HG03457 (cell line): Measurements from ENCODE around the gene PTPRU.

Experiments
- ATAC-seq: cut with Tn5 transposase; IDR thresholded peaks from one replicate; pipeline ENCODE4 v1.9.1; 2021; ENCODE audit warnings: moderate number of reproducible peaks; ENCODE audit not compliant: unreplicated experiment

Gene PTPRU

GRCh38 chr1:29235955-29236711 is at the start of gene PTPRU:
PTPRU (plus strand) TSS chr1:29236522; CDS start chr1:29236645, 123 bp downstream.
- peak; percentile 52 for ATAC-seq

GRCh38 chr1:29186707-29187106 is 49.6 kb upstream of the PTPRU start:
- no peak for ATAC-seq

DNA sequence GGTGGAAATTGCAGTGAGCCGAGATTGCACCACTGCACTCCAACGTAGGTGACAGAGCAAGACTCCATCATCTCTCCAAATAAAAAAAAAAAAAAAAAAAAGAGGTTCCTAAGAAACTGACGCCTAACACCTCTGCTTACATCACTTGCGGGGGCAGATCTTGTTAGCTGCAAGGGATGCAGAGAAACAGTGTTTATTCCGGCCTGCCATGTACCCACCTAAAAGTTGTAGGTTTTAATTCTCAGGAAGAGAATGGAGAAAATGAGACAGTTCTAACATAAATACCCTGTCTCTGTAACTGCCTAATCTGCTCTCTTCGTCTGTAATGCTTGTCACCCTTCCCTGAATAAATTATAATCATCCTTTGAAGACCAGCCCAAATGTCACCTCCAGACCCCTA is 45.6 kb upstream of the PTPRU start:
- ATAC-seq: no peak

DNA sequence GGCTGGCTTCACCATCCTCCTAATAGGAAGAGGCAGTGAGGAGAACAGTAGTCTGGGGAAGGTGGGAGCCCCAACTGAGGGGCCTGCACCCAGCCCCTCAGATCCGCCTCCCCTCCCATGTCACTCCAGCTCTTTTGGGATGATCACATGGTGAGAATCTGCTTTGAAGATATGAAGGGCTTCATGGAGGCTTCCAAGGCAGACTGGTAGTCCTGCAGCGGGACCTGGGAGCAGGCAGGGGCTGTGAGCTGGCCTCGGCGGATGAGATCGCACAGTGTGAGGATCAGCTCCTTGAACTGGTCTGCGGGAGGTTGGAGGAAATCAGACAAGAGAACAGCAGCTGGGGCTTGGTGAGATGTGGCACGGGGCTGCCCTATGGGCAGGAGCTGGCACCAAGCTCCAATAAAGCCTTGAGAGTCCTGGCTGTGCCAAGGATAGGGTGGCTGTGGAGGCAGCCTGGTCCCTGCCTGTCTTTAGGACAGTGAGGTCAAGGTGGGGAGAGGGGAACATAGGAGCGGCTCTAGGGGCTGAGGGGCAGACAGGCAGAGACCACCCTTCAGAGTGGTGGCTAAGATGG is 42.4 kb upstream of the PTPRU start:
- no peak for ATAC-seq

DNA sequence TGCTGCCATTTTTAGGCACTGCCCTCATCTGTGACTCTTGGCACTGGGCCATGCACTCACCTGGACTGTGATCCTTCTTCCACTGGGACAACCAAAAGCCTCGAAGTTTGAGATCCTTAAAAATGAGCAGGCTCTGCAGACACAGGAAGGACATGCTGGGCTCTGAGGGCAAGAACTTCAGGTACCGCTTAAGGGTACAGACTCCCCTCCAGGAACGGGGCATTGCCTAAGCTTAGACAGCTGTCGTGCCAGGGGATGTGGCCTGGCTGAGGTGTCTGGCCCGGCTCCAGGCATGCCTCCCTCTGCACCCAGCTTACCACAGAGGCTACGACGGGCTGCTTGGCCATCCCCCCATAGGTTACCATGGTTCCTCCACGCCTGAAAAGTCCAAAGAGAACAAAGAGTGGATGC is 40.4 kb upstream of the PTPRU start:
- ATAC-seq: no peak

- ATAC-seq: no peak
Observed at GRCh38 chr1:29196863-29197589, 39.3 kb upstream of the PTPRU start.

DNA sequence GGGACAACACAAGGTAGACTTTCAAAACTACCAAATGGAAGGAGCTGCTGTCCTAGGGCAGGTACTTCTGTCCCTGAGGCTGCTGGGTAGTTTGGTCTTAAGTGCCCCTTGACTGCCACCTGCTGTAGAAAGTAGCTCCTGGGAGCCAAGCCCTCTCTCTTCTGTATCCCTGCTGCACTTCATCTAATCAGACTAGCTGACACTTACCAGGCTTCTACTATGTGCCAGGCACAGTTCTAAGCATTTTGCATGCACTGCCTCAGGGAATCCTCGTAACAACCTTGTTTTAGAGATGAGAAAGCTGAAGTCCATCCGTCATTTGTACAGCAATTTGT is 38.8 kb upstream of the PTPRU start:
- ATAC-seq: no peak

DNA sequence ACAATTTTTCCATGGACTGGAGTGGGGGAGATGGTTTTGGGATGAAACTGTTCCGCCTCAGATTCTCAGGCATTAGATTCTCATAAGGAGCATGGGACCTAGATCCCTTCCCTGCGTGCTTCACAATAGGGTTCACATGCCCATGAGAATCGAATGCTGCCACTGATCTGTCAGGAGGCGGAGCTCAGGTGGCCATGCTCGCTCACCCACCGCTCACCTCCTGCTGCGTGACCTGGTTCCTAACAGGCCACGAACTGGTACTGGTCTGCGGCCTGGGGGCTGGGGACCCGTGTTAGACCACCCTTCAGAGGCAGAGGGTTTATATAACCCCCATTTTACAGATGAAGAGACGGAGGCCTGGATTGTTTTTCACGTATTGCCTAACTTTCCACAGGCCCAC is 38.3 kb upstream of the PTPRU start:
- no peak for ATAC-seq

DNA sequence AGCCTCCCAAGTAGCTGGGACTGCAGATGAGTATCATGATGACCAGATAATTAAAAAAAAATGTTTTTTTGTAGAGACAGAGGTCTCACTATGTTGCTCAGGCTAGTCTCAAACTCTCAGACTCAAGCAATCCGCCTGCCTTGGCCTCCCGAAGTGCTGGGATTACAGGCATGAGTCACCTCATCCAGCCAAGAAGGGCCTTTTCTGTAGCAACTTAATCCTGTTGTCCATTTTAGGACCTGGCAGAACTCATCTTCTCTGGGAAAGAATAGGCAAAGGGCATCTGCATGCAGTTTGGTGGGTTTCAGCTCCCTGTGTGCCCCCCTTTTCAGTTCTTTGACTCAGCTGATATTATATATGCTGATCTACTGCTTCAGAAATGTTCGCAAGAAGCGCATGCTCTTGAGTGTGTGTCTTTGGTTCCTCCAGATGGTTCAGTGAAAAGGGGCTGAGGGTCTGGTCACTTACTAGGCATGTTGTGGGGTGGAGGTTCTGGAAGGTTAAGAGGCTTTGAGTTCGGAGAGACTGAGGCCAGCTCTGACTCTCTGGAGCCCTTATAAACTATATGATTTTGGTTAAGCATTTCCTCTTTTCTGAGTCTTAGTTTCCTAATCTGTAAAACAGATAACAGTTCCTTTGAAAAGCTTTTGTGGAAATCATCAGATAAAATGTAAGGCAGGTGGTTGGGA is 35.3 kb upstream of the PTPRU start:
- no peak for ATAC-seq

DNA sequence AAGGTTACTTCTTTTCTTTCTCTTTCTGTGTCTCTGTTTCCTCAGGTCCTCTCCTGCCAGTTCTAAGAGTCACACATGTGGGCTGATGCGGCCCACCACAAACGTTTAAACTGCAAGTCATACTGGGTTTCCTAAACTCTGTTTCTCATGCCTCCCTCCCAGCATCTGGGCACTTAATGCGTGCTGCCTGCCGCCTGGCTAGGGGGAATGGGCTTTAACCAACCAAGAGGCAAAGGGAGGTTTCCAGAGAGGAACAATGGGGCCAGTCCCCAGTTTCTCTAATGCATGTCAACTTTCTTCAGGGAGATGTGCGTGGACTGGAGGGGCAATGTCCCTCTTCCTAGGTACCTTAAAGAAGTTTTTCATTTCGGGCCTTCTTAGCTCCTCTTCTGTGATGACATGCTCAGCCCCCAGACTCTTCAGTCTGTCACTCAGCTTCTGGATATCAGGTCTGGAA is 34.7 kb upstream of the PTPRU start:
- no peak for ATAC-seq

- ATAC-seq: no peak
Observed at GRCh38 chr1:29202053-29202452, 34.3 kb upstream of the PTPRU start.

DNA sequence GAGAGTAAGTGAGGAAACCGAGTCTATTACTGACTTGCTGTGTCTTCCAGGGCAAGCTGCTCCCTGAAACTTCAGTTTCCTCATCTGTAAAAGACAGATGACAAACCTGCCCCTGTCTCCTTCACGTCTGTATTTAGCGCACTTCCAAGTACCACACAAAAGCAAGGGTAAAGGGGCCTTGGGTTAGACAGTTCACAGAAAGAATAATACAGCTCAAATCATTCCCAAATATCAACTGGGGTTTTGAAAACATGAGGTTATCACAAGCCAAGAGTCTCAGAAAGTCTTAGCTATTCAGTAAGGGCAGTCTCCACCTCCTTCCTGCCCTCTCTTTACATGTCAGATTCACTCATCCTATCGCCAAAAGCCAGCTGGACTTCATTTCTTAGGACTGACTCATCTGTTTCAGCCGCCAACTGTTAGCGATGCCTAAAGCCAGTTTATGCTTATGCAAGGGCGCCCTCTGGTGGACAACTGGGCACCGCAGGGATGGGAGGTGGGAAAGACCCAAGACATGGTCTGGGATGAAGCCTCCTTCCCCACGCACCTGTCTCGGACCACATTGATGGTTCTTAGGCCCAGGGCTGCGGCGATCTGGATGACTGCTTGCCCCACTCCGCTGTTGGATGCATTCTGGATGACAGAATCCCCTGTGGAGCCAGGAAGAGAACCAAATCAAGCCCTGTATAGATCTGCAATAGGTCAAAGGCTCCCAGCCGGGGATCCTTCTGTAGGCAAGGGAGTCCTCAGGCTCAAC is 33.6 kb upstream of the PTPRU start:
- no peak for ATAC-seq

- ATAC-seq: no peak
Observed at GRCh38 chr1:29208442-29208841, 27.9 kb upstream of the PTPRU start.

- no peak for ATAC-seq
Observed at GRCh38 chr1:29209173-29209572, 27.1 kb upstream of the PTPRU start.

- no peak for ATAC-seq
Observed at GRCh38 chr1:29210278-29211085, 25.8 kb upstream of the PTPRU start.

- no peak for ATAC-seq
Observed at GRCh38 chr1:29211086-29212030, 25.0 kb upstream of the PTPRU start.

GRCh38 chr1:29213055-29213454 is 23.3 kb upstream of the PTPRU start:
- ATAC-seq: no peak

DNA sequence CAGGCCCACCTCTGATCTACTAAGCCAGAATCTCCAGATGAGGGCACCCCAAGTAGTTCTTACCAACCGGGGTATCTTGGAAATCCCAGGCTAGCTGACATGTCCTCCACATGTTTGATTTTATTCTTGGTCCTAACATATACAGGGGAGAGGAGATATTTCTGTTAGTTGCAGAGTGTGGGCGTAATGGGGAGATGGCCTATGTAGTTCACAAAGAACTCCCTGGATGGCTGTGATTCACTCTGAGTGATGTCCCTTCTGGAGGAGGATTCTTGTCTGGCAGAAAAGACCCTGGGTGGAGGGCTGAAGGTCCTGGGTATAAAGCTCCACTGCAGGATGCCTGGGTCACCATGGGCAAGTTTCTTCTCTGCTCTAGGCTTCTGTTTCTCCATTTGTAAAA is 18.7 kb upstream of the PTPRU start:
- ATAC-seq: no peak

DNA sequence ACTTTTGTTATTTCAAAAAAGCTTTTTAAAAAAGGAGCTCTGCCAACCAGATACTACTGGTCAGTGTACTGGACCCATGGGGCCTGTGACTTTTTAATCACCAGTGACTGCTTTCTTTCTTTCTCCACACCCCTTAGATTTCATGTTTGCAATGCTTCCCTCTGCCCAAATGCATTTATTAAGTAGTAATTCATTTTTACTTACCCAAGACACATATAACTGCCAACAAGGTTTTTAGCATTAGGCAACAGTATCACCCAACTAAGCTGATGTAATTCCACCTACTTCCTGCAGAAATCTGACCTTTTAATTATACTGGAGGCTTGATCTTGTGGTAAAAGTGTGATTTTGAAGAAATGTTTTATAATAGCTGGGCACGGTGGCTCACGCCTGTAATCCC is 18.1 kb upstream of the PTPRU start:
- no peak for ATAC-seq
